ENCODE data around the gene FOXR1. TPM values are rescaled to one million over a fixed set of nuclear protein-coding genes. Genes with fewer than 3 reads are reported as not detected.
A peak's percentile ranks its signal among the peaks of the same experiment; 100 is the strongest.
"Not testable (repeated sequence)": the region's sequence is repeated elsewhere in the genome, so short reads cannot be mapped to it uniquely, and the experiment has no call there.

FOXR1 gene
- total RNA-seq, 6 experiments from 2014 or later, result not detected

- Mint-ChIP-seq H3K27me3 (ENCODE audit: insufficient read depth) (peaks cover 5% of the 10 kb centered on the region), H3K4me1 (ENCODE audit: low read depth) (peaks cover 27% of the 10 kb centered on the region), H3K4me3 (no peak overlapping the region), H3K9me3 (no peaks in the 10 kb centered on the region), H3K27ac (peak overlapping the region; percentile 66; the same call in 1 of the 2 replicates), H3K36me3 (ENCODE audit: low read depth) (no peaks in the 10 kb centered on the region)
- TF ChIP-seq CTCF (IDR thresholded peaks at IDR 0.05), result no peak
- DNase-seq, result no peak
Observed at GRCh38 chr11:118939404-118939915, 32.1 kb upstream of the FOXR1 start.

- Mint-ChIP-seq H3K27ac (no peak overlapping the region), H3K9me3 (no peaks in the 10 kb centered on the region), H3K4me1 (ENCODE audit: low read depth) (peaks cover 27% of the 10 kb centered on the region), H3K27me3 (ENCODE audit: insufficient read depth) (peaks cover 7% of the 10 kb centered on the region), H3K4me3 (no peak overlapping the region), H3K36me3 (ENCODE audit: low read depth) (no peaks in the 10 kb centered on the region)
- DNase-seq, result no peak
- no peak for TF ChIP-seq CTCF (IDR thresholded peaks at IDR 0.05)
Observed at GRCh38 chr11:118939953-118940598, 31.5 kb upstream of the FOXR1 start.

- Mint-ChIP-seq H3K4me3 (no peak overlapping the region), H3K36me3 (ENCODE audit: low read depth) (no peaks in the 10 kb centered on the region), H3K27ac (no peak overlapping the region), H3K9me3 (no peaks in the 10 kb centered on the region), H3K27me3 (ENCODE audit: insufficient read depth) (peaks cover 20% of the 10 kb centered on the region), H3K4me1 (ENCODE audit: low read depth) (no peaks in the 10 kb centered on the region)
- no peak for TF ChIP-seq CTCF (IDR thresholded peaks at IDR 0.05)
- DNase-seq, result no peak
Observed at GRCh38 chr11:118947091-118947490, 24.5 kb upstream of the FOXR1 start.

- H3K27ac Mint-ChIP-seq, result no peak overlapping the region
- no peak overlapping the region for H3K4me3 Mint-ChIP-seq
- TF ChIP-seq CTCF (IDR thresholded peaks at IDR 0.05), result no peak
- no peaks in the 10 kb centered on the region for H3K4me1 Mint-ChIP-seq (ENCODE audit: low read depth)
- DNase-seq, result no peak
- H3K9me3 Mint-ChIP-seq, result no peaks in the 10 kb centered on the region
- H3K36me3 Mint-ChIP-seq (ENCODE audit: low read depth), result no peaks in the 10 kb centered on the region
- H3K27me3 Mint-ChIP-seq (ENCODE audit: insufficient read depth), result peaks cover 26% of the 10 kb centered on the region
Observed at GRCh38 chr11:118948000-118948399, 23.6 kb upstream of the FOXR1 start.

- Mint-ChIP-seq H3K4me1 (ENCODE audit: low read depth) (0 out of 2 replicates have a peak, but pooled peaks cover 8% of the 10 kb centered on the region), H3K4me3 (no peak overlapping the region), H3K36me3 (ENCODE audit: low read depth) (no peaks in the 10 kb centered on the region), H3K27me3 (ENCODE audit: insufficient read depth) (peaks cover 39% of the 10 kb centered on the region), H3K27ac (no peak overlapping the region), H3K9me3 (no peaks in the 10 kb centered on the region)
- no peak for TF ChIP-seq CTCF (IDR thresholded peaks at IDR 0.05)
- DNase-seq, result peak; percentile 43
Observed at GRCh38 chr11:118953265-118953664, 18.3 kb upstream of the FOXR1 start.

GRCh38 chr11:118953976-118954375, 17.6 kb upstream of the FOXR1 start:
- H3K27me3 Mint-ChIP-seq (ENCODE audit: insufficient read depth), result peaks cover 37% of the 10 kb centered on the region
- H3K9me3 Mint-ChIP-seq; DNase-seq; H3K4me1 Mint-ChIP-seq (ENCODE audit: low read depth); H3K27ac Mint-ChIP-seq; H3K36me3 Mint-ChIP-seq (ENCODE audit: low read depth); H3K4me3 Mint-ChIP-seq: not testable (repeated sequence)

All from HFFc6 (cell line).